Measurements from ENCODE around the gene MEGF6. TPM values are rescaled to one million over a fixed set of nuclear protein-coding genes. Genes with fewer than 3 reads are reported as not detected.

The MEGF6 gene
- total RNA-seq, 3 donors from 2014 or later = 19.3 to 32.1 (median 24.2) TPM

GRCh38 chr1:3633344-3634058, 22.2 kb upstream of the MEGF6 start:
- Histone ChIP-seq H3K27ac (no peak overlapping the region), H3K27me3 (no peaks in the 10 kb centered on the region), H3K9me3 (no peaks in the 10 kb centered on the region), H3K36me3 (no peaks in the 10 kb centered on the region), H3K4me3 (no peak overlapping the region), H3K4me1 (no peaks in the 10 kb centered on the region)
- intact Hi-C loops (cut with DNase I; ENCODE audit: low total_unique reads) = no loop called here
- no peak for DNase-seq (ENCODE audit: low spot score in 2 of 2)
- no peak for TF ChIP-seq POLR2AphosphoS5 (IDR thresholded peaks at IDR 0.05)

GRCh38 chr1:3632716-3633343, 21.5 kb upstream of the MEGF6 start:
- Histone ChIP-seq H3K9me3 (no peaks in the 10 kb centered on the region), H3K27me3 (no peaks in the 10 kb centered on the region), H3K36me3 (peaks cover 3% of the 10 kb centered on the region), H3K4me3 (no peak overlapping the region), H3K27ac (no peak overlapping the region), H3K4me1 (no peaks in the 10 kb centered on the region)
- intact Hi-C loops (cut with DNase I; ENCODE audit: low total_unique reads) = no loop called here
- DNase-seq (ENCODE audit: low spot score in 2 of 2) = no peak
- no peak for TF ChIP-seq POLR2AphosphoS5 (IDR thresholded peaks at IDR 0.05)
- no peak for TF ChIP-seq POLR2A (IDR thresholded peaks at IDR 0.05)
- TF ChIP-seq CTCF (IDR thresholded peaks at IDR 0.05) = no peak

- no peak overlapping the region for H3K4me3 ChIP-seq
- H3K4me1 ChIP-seq = no peaks in the 10 kb centered on the region
- no peaks in the 10 kb centered on the region for H3K27me3 ChIP-seq
- no peaks in the 10 kb centered on the region for H3K9me3 ChIP-seq
- no peak overlapping the region for H3K27ac ChIP-seq
- peaks cover 7% of the 10 kb centered on the region for H3K36me3 ChIP-seq
- DNase-seq (ENCODE audit: low spot score in 2 of 2) = no peak
- TF ChIP-seq POLR2AphosphoS5 (IDR thresholded peaks at IDR 0.05) (no peak), POLR2A (IDR thresholded peaks at IDR 0.05) (no peak)
- intact Hi-C loops (cut with DNase I; ENCODE audit: low total_unique reads) = no loop called here
These were observed 21.0 kb upstream of the MEGF6 start for GRCh38 chr1:3632298-3632697.

GRCh38 chr1:3631320-3632260, 20.3 kb upstream of the MEGF6 start:
- DNase-seq (ENCODE audit: low spot score in 2 of 2) = no peak
- Histone ChIP-seq H3K27ac (no peak overlapping the region), H3K9me3 (no peaks in the 10 kb centered on the region), H3K36me3 (peaks cover 7% of the 10 kb centered on the region), H3K4me3 (no peak overlapping the region), H3K27me3 (no peaks in the 10 kb centered on the region), H3K4me1 (no peaks in the 10 kb centered on the region)
- intact Hi-C loops (cut with DNase I; ENCODE audit: low total_unique reads) = no loop called here
- TF ChIP-seq POLR2A (IDR thresholded peaks at IDR 0.05) (no peak), POLR2AphosphoS5 (IDR thresholded peaks at IDR 0.05) (no peak), CTCF (IDR thresholded peaks at IDR 0.05) (no peak)

GRCh38 chr1:3630914-3631313, 19.6 kb upstream of the MEGF6 start:
- no peak overlapping the region for H3K4me3 ChIP-seq
- no peaks in the 10 kb centered on the region for H3K4me1 ChIP-seq
- intact Hi-C loops (cut with DNase I; ENCODE audit: low total_unique reads) = no loop called here
- no peak overlapping the region for H3K27ac ChIP-seq
- peaks cover 7% of the 10 kb centered on the region for H3K36me3 ChIP-seq
- no peaks in the 10 kb centered on the region for H3K27me3 ChIP-seq
- H3K9me3 ChIP-seq = no peaks in the 10 kb centered on the region
- DNase-seq (ENCODE audit: low spot score in 2 of 2) = no peak
- no peak for TF ChIP-seq POLR2A (IDR thresholded peaks at IDR 0.05)
- TF ChIP-seq POLR2AphosphoS5 (IDR thresholded peaks at IDR 0.05) = no peak
- no peak for TF ChIP-seq CTCF (IDR thresholded peaks at IDR 0.05)
